ENCODE measurements around the gene GPR158. TPM values are rescaled to one million over a fixed set of nuclear protein-coding genes. Genes with fewer than 3 reads are reported as not detected.

The GPR158 gene
- total and polyA plus RNA-seq, 2 of the 8 experiments (the other 6 are each of a cell fraction or from before 2014, with no cell fraction given): 0.14 to 0.78 TPM

DNA sequence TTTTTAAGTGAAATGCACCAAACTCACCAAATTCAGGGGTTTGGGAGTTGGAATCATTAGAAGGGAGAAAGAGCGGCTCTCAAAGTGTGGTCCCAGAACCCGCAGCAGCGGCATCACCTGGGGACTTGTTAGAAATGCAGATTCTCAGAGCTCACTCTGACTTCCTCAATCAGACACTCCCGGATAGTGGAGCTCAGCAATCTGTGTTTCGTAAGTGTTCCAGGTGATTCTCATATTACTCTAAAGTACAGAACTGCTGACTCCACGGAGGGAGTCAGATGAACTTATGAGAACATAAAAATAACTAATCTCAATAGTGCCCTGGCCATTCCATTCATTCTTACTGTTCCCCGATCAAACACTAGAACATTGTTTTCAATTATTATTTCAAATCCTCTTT lies 400.5 kb downstream of the GPR158 start:
- FAIRE-seq: no peak
- CTCF ChIA-PET (ENCODE audit: partially characterized antibody): interaction anchor here (0.6 to 1.4 kb wide), 4 partner anchors 13 to 628 kb away, joined by 3 to 5 read pairs (median 3); no protein-coding TSS in a partner anchor
- 69 to 100% methylated on average over 1 to 7 of the region's 7 CpGs for WGBS, 2 experiments (ENCODE audit: extremely low coverage in 1 of 2, insufficient coverage in 1 of 2, insufficient read length in 1 of 2, insufficient replicate concordance in 2 of 2, low coverage in 1 of 2, low lambda C conversion rate in 2 of 2, missing lambda C conversion rate in 1 of 2)
- TF ChIP-seq BACH1 (IDR thresholded peaks at IDR 0.05; ENCODE audit: low read length): no peak
- no peak for TF ChIP-seq PHF8 (conservative IDR thresholded peaks at IDR 0.05; ENCODE audit: low read depth, low read length)
- TF ChIP-seq KDM5A (IDR thresholded peaks at IDR 0.05; ENCODE audit: low read length): no peak
- no peak for TF ChIP-seq KDM1A (IDR thresholded peaks at IDR 0.05; ENCODE audit: borderline replicate concordance, low read length)
- TF ChIP-seq TAF7 (optimal IDR thresholded peaks at IDR 0.05; ENCODE audit: borderline replicate concordance, low read depth, low read length): no peak

More for the DNA sequence above, 400.5 kb downstream of the GPR158 start:
- Histone ChIP-seq H3K9me3 (ENCODE audit: insufficient read depth in 2 of 2, low read depth in 1 of 2, low read length in 1 of 2) (no peaks in the 10 kb centered on the region), H3K4me1 (replicated peaks in 1 of 4; ENCODE audit: control insufficient read depth in 3 of 4, insufficient read depth in 4 of 4, low read length in 3 of 4) (no peaks in the 10 kb centered on the region), H3K56ac (replicated peaks; ENCODE audit: insufficient read length, low read depth, low read length) (no peak overlapping the region), H4K8ac (ENCODE audit: extremely low read depth, insufficient read depth, low read length) (no peak overlapping the region), H4K91ac (replicated peaks; ENCODE audit: insufficient read length, low read length) (no peak overlapping the region), H3K9ac (replicated peaks in 1 of 4; ENCODE audit: extremely low read depth in 1 of 4, low read depth in 3 of 4, low read length in 3 of 4) (no peak overlapping the region), H2BK15ac (ENCODE audit: low read length) (no peak overlapping the region), H2BK12ac (ENCODE audit: low read depth, low read length) (no peak overlapping the region), H3K36me3 (ENCODE audit: control insufficient read depth in 2 of 4, insufficient read depth in 4 of 4, low read length in 3 of 4) (no peaks in the 10 kb centered on the region), H3K27me3 (replicated peaks in 1 of 4; ENCODE audit: control insufficient read depth in 3 of 4, extremely low read depth in 1 of 4, insufficient read depth in 3 of 4, low read length in 3 of 4) (peaks cover 0 to 1% (median 0%) of the 10 kb centered on the region in 4 experiments; a peak in 1 of 7 replicates), H3K4ac (replicated peaks; ENCODE audit: insufficient read length, low read depth, low read length) (no peak overlapping the region), H2AK5ac (ENCODE audit: low read depth, low read length) (no peak overlapping the region), H4K20me1 (replicated peaks in 1 of 2; ENCODE audit: control insufficient read depth in 1 of 2, insufficient read depth in 2 of 2, low read length in 2 of 2) (no peaks in the 10 kb centered on the region), H3K23me2 (ENCODE audit: low read depth, low read length) (no peaks in the 10 kb centered on the region), H2BK120ac (replicated peaks; ENCODE audit: low read depth, low read length) (no peak overlapping the region), H3K79me1 (ENCODE audit: low read depth, low read length) (no peaks in the 10 kb centered on the region), H3K23ac (ENCODE audit: insufficient read length) (no peak overlapping the region), H3K18ac (ENCODE audit: extremely low read depth, low read length) (no peak overlapping the region), H3K4me2 (ENCODE audit: insufficient read depth in 1 of 2, low read depth in 2 of 2, low read length in 2 of 2) (no peak overlapping the region), H3K79me2 (ENCODE audit: control insufficient read depth in 1 of 2, insufficient read depth in 2 of 2, low read length in 2 of 2) (no peaks in the 10 kb centered on the region), H2AFZ (ENCODE audit: low read length) (no peak overlapping the region), H3K14ac (ENCODE audit: insufficient read length) (no peak overlapping the region), H3K4me3 (ENCODE audit: extremely low read depth in 1 of 4, insufficient read depth in 2 of 4, low read depth in 3 of 4, low read length in 4 of 4) (no peak overlapping the region), H2BK5ac (ENCODE audit: low read depth, low read length) (no peak overlapping the region), H3K27ac (ENCODE audit: low read depth, low read length) (no peak overlapping the region), H2BK20ac (ENCODE audit: low read length) (no peak overlapping the region), H4K5ac (ENCODE audit: insufficient read length, low read depth, low read length) (no peak overlapping the region)
- DNase-seq (ENCODE audit: low read depth in 1 of 2, low spot score in 2 of 2): no peak
- POLR2A ChIA-PET (ENCODE audit: partially characterized antibody): no interaction called here
